NCI-H2196 (cell line): Measurements from ENCODE around the gene FBXL17.
"Not testable (repeated sequence)": the region's sequence is repeated elsewhere in the genome, so short reads cannot be mapped to it uniquely, and the experiment has no call there.

Source experiments
- DNase-seq: peaks from one replicate; lab custom pipeline; 2025; ENCODE audit not compliant: unreplicated experiment; lab: John Stamatoyannopoulos, UW

The FBXL17 gene

DNA sequence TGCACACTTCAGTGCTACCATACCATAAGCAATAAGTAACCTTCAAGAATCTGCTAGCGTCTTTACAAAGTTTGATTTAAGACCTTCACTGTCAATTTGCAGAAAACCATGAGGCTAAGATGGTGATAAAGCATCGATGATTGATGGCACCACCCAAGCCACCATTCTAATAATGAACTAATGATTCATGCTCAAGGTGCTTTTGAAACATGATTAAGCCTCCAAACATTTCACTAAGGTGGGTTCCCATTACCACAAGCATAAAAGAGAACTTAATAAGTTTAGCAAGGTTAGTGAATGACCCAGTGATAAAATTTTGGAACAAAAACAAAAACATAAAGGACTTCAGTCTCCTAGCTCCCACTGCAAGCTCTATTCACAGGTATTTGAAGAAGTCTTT lies 214.7 kb downstream of the FBXL17 start:
- no peak for DNase-seq

DNA sequence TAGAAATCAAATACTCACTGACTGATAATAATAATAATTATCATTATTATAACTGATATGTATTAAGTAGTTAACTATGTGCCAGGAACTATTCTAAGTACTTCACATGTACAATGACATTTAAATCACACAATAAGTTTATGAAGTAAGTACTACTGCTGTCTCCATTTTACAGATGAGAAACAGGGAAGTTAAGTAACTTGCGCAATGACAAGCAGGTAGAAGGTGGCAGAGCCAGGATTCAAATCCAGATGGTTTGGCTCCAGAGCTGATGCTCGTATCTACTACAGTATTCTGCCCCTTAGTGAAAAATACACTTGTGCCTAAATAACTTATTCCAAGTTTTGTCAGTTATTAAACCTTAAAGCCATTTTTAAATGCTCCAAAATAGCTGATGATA lies 217.3 kb downstream of the FBXL17 start:
- DNase-seq, result no peak

DNA sequence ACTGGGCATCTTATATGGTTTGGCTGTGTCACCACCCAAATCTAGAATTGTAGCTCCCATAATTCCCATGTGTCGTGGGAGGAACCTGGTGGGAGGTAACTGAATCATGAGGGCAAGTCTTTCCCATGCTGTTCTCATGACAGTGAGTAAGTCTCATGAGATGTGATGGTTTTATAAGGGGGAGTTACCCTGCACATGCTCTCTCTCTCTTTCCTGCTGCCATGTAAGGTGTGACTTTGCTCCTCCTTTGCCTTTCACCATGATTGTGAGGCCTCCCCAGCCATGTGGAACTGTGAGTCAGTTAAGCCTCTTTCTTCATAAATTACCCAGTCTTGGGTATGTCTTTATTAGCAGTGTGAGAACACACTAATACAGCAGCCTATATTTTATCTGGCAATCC lies 229.0 kb downstream of the FBXL17 start:
- DNase-seq, result not testable (repeated sequence)

DNA sequence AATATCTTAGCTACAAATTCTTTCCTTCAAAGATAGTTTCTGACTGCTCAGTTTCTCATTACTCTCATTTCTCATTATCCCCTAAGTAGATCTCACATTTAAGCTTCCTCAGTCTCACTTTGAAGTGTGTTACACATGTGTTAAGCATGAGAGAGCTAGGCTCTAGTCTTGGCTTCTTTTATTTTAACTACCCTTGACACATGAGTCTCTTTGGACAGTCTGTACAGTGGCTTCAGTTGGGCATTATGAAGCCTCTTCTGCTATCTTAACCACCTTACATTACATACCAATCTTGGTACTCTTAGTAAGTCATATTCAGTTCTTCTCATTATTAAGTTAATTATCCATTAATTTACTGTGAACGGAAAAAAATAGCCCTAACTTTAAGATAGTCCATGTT lies 232.5 kb downstream of the FBXL17 start:
- DNase-seq, result no peak

DNA sequence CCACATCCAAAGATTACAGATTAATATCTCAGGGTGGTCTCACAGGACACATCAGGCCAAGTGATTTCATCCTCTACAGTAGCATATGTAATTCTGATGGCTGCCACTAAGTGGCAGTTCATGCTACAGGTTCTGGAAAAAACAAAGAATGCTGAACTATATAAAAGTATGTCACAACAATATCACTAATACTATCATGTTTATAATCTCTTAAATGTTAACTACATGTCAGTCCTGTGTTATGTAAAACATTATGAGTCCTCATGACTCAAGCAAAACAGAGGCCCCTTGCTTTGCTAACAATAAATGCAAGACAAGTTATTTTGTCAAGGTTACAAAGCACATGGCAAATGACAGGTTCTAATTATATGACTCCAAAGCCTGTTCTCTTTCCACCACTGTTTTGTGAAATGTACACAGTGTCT lies 233.2 kb downstream of the FBXL17 start:
- peak; percentile 16 for DNase-seq

DNA sequence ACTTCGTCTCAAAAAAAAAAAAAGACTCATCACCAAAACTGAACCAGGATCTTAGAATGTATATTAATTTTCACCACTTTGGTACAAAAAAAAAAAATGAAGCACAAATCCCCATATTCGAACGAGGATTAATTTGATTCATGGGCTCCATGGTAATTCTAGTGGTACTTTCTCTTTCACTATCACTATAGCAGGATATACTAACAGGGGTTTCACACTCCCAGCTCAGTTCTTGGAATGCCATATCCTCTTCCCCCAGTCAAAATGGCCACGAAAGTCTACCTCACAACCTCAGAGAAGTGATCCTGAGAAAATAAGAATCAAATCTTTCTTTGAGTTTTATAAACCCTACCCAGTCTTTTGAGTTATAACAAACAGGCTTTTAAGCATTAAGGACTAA lies 235.7 kb downstream of the FBXL17 start:
- no peak for DNase-seq

DNA sequence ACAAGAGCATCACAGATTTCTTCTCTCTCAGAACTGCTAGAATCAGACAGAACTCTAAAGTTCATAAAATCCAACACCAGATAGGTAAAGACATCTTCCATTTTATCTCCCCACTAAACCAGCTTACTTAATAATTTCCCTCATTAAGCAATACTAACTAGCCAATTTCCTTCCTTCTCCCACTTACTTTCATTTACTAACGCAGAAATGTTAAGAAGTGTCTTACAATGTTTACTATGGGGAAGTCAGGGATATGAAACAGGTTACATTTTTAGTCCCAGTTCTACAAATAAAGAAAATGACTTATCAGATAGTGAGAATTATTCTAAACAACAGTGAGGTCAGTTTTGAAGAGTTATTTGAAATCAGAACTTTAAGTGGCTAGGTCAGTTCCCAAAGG lies 236.5 kb downstream of the FBXL17 start:
- DNase-seq, result no peak

DNA sequence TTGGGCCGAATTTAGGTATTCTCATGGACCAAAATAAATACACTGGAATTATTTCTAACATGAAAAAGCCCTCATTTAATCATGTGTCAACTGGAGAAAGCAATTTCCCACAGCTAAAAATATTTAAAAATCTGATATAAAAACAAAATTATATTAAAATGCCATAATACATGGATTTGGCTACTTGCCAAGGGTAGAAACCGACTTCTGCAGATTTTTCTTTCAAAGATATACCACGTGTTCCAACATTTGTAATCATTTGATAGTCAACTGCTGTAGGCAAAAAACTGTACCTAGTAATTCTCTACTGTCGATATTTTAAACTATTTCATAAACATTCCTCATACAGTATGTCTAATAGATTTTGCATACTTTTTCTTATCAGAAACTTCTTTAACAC lies 237.6 kb downstream of the FBXL17 start:
- no peak for DNase-seq

DNA sequence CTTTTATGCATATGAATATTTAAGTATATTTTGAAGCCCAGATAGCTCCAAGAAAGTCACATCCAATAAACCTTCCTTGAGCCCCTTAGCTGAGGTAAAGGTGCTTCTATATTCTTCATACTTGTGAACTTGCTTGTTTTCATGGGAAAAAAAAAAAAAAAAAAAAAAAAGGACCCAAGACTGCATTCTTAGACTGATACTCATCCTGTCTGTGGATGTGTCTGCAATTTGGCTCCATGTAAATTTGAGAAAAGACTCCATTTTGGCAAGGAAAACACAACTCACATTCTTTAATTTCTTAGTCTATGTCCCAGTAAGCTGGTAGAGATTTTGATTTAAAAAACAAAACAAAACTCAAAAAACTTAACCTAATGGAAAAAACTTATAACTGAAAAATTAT lies 238.3 kb downstream of the FBXL17 start:
- DNase-seq, result no peak

DNA sequence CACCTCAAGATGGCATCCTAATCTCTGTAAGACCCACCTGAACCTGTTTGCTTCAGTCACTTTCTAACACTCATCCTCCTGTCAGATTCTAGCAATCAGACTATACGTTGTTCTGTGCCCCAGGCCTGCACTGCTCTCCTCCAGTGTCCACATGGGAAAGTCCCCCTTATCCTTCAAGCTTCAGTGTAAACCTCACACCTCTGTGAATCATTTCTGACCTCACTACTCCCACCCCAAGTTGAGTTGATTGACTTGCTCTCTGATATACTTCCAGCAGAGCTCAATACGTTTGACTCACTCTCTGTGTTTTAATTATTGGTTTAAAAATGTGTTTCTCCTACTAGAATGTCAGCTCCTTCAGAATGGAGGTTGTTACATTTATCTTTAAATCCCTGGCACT lies 240.2 kb downstream of the FBXL17 start:
- no peak for DNase-seq

DNA sequence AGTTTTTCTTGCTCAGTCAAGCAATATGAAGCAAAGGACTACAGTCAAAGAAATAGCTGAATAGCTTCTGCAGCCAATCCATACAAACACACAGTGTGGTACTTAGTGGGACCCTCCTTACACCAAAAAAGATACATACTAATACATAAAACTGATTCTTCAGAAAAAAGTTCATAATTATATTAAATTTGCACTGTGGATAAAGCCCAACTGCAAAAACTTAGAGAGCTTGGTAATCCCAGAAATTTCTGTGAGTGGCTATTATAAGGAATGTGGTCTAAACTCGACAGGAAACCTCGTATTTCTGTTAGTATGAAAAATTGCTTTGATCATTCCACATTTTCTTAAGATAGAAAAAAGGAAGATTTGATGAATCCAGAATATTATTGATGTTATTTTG lies 245.4 kb downstream of the FBXL17 start:
- no peak for DNase-seq

DNA sequence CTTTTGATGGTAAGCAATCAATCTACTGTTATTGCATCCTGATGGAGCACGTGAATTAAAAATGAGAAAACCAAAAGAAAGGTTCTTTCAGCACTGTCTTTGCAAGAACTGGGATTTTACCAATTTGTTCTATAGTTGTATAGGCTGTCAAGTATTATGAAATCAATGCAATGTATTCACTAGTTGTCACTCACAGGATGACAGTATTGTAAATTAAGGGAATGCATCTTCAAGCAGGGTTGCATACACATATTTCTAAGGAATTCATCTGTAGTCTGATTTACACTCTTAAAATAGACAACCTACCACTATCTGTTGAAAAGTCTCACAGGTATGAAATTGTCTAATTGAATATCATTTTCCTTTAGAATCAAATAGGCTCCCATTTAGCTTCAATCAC lies 252.8 kb downstream of the FBXL17 start:
- no peak for DNase-seq

DNA sequence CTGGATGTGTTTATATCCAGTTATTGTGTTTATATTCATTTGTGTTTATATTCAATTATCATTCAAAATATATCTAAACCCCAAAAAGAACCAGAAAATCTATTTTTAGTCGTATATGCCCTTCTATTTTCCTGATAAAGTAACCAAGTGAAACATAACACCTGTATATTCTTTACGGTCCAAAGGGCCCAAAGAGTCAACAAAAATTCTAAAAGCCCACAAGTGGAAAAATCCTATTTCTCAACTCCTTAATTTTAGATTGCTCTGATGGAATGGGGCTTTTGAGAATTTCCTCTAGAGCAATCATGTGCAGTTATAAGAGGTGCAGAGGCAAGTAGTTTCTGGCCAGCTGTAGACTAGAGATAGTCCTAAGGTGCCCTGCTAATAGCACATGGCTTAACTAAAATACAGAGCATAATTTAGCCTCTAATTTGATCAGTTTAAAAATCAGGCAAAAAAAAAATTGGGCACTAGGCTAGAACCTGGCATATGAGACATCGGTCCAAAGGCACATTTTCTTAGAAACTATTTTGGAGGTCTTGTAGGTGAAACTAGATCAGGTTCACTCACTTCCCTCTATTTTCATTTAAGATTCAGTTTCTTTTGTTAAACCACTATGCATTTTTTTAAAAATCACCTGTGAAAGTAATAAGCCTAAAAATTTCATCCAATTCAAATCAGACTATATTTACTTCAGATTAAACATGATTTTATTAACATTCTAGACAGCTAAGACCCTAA lies 256.0 kb downstream of the FBXL17 start:
- no peak for DNase-seq

DNA sequence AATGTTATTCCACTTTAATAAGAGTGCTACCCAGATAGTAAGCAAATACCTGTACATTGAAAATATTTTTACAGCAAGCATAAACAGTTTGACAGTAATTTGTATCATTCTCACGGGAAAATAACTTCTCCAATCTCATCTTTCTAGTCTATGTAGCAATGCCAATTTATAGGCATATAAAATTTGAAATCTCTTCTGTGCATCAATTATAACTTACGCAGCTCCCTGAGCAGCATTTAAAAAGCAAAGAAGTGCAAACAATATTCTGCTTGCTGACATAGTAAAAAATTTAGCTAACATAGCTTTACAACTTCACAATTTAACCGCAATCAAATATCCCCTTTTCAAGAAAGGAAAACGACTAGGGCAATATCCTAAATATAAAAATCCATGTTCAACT lies 257.3 kb downstream of the FBXL17 start:
- no peak for DNase-seq

DNA sequence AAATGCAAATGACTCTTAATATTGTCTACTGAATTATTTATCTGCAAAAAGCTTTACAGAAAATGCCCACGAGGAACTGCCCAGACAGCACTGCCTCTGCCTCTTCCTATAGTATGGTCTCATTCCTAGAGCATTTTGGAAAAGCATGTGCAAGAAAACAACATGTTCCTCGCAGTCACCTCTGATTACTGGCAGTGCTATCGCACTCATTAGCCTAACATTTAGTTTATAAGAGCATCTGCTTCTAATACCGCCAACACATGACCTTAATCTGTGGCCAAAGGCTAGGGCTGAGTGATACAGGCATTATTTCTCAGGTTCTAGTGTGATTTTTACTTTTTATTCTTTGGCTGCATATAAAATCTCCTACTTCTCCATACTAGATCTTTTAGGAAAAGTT lies 259.2 kb downstream of the FBXL17 start:
- DNase-seq, result no peak

DNA sequence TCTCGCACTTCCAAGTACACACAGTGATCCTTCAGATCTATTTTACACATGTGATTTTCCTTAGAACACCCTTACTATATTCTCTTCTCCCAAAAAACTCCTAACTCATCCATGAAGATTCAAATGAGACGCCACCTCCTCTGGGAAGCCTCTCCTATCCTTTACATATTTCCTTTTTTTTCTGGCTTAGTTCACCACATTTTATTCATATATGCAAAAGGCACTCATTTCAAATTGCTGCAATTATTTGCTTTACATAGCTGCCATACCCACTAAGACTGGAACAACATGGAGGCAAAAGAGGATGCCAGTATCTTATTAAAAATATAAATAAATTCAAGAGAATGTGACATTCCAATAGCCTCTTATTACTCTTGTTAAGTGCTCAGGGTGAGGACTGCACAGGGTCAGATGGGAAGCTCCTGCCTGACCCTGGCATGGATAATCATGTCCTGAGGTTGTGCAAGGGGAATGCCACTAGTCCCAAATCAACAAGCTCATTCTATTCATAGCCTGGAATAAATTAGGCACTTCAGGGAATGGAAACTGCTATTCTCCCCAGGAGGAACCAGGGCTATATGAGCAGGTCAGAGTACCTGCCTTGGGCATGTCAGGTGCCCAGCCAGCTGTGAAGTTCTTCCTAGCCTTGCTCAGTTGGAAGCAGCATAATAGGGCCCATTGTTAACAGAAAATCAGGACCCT lies 262.9 kb downstream of the FBXL17 start:
- no peak for DNase-seq

DNA sequence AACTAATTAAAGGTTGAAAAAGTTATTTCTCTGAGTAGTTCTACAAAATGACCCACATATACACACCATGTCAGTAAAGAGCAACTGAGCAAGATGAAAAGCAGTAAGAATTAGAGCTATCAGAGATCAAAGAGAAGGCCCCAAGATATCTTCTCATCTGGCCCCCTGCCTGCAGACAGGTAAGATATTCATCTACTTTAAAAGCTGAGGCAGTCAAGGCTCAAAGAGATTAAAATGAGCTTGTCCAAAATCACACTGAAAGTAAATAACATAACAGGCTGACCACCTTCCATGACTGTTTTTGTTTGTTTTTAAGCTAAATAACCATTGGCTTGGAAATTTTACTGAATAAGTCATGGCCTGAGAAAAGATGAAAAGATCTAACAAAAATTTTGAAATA lies 266.2 kb downstream of the FBXL17 start:
- DNase-seq, result no peak

DNA sequence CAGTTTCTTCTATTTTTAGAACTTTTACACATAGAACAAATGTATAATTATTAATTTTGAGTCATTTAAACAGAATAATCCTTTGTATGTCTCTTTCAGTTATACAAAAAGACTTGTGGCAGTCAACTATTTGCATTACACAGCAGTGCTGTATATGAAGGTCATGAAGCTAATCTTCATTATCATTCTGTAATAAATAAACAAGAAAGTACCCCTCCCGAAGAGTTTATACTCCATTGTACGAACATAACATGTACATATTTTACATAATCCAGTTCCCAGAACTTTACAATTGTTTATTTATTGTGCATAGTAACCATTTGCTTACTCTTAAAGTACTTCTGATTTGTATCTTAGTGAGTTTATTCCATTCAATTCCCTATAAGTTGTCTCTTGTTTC lies 267.9 kb downstream of the FBXL17 start:
- no peak for DNase-seq

DNA sequence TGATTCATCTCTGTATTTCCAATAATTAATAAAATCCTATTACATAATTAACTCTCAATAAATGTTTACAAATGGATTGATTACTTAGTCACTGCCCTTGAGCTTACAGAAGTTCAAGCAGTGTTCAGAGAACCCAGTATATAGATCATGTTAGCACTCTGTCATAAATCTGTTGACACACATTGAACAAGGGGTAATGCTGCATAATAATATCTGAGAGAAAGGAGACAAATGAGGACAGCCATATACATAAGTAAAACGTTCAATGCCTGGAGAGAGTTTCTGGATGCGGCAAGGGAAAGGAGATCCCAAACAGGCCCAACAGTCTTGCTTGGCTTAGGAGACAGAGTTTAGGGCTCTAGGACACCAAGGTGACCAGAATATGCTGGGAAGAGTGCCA lies 270.2 kb downstream of the FBXL17 start:
- no peak for DNase-seq

DNA sequence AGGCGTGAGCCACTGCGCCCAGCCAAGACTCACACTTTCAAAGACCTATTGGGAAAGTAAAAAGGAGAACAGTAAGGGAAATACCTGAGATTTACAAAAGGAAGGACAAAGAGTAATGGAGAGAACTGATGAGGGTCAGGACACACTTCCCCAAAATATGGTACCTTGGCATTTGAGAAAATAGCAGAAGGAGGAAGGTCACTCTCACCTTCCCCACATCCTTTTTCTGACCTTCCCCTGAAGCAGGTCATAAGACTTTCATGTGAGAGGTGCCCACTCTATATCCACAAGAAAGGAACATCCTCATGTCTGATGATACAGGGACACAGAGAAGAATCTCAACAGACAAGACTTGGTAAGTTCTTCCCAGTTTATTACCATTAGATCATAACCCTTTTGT lies 272.8 kb downstream of the FBXL17 start:
- DNase-seq, result no peak

DNA sequence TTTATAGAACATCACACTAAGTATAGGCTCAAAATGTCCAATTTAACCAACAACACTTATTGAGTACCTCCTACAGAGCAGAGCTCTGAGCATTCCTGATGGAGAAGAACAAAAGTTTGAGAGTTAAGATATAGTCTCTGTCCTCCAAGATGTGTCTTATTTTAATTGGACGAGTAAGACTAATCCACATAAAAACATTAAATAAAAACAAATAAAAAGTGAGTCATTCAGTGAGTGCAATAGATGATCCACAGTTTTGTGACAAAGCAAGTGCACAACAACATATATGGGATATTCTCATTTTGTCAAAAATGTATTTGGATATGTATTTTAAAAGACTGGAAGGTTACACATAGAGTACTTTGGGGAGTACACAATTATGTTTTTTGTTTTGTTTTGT lies 277.4 kb downstream of the FBXL17 start:
- DNase-seq, result no peak

DNA sequence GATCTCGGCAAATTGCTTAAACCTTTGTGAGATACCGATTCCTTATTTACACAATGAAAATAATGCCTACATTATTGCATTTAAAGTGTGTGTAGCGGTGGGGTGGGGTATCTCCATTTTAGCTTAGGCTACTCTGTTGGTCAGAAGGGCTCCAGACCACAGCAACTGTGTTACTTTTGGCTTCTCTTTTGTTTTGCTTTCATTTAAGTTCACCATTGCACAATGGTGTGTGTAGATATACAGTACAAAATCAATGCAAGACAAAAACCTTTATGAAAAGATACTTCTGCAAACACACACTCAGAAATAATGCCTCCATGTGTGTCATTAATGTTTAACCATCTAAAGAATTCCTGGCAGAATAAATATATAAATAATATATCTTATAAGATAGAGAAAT lies 279.4 kb downstream of the FBXL17 start:
- no peak for DNase-seq

DNA sequence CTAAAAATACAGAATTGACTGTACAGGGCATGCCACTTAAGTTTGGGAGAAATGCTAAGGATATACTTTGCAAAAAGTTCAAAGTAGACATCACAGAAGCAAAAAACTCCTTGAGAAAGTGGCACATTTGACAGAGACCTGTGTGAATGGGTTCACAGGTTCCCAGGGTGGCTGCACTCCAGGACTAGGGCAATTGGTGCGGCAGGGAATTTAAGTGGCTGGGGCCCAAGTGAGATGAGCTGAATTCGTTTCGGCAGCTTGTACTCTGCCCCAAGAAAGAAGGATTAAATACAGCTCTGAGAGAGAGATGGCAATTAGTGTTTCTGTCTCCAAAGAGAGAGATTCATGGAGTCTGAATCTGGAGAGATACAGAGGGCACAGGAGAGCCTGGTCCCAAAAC lies 280.1 kb downstream of the FBXL17 start:
- no peak for DNase-seq
